Endothelial cell of umbilical vein (primary cell): Measurements from ENCODE around the gene C11orf65.

Experiments used
- EZH2 ChIP-seq: IDR thresholded peaks from 2 replicates; pipeline ENCODE4 v1.6.1; 2012; ENCODE audit warnings: borderline replicate concordance, low read depth, mild to moderate bottlenecking, moderate library complexity, low read length, inconsistent platforms; ENCODE audit not compliant: severe bottlenecking
- MYC ChIP-seq: IDR thresholded peaks from one replicate; pipeline ENCODE4 v1.6.1; 2011; ENCODE audit warnings: mild to moderate bottlenecking, low read depth, low read length
- POLR2A ChIP-seq: IDR thresholded peaks from 2 replicates; pipeline ENCODE4 v1.6.1; 2012; ENCODE audit warnings: low read depth, mild to moderate bottlenecking, control low read depth, low read length
- POLR2AphosphoS5 ChIP-seq: IDR thresholded peaks from 2 replicates; pipeline ENCODE4 v1.6.1; 2012; ENCODE audit warnings: low read depth, mild to moderate bottlenecking, control low read depth, low read length, moderate library complexity; ENCODE audit not compliant: insufficient read depth
- TF ChIP-seq, protein P1 (sequence below), 2 donors: IDR thresholded peaks; 1 replicate in 1 of 2; 2 replicates in 1 of 2; pipeline ENCODE4 v1.5.1; 2011; ENCODE audit warnings: low read length in 2 of 2, mild to moderate bottlenecking in 2 of 2, moderate library complexity in 2 of 2, control low read depth in 1 of 2, inconsistent platforms in 1 of 2, low read depth in 1 of 2; ENCODE audit not compliant: insufficient read depth in 1 of 2; ENCODE audit errors: extremely low read depth in 1 of 2

DNA sequence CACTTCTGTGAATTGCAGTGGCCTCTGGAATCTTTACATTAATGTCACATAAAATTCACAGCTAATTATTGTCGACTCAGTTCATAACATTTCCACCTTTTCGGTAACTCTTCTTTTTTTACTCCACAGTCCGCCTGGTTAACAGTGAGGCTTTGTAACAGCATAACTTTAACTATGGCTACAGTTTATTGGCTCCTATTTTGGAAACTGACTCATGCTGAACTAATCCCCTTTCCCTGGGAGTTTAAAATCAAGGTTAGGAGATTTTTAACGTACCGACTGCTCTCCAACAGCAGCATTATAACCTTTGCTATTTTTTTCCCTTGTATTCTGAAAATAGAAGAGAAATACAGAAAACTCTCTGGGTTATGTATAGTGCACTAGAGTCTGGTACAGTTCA, 34.1 kb upstream of the C11orf65 start:
- no peak for TF ChIP-seq EZH2
- no peak for TF ChIP-seq POLR2AphosphoS5
- TF ChIP-seq, protein P1, sequence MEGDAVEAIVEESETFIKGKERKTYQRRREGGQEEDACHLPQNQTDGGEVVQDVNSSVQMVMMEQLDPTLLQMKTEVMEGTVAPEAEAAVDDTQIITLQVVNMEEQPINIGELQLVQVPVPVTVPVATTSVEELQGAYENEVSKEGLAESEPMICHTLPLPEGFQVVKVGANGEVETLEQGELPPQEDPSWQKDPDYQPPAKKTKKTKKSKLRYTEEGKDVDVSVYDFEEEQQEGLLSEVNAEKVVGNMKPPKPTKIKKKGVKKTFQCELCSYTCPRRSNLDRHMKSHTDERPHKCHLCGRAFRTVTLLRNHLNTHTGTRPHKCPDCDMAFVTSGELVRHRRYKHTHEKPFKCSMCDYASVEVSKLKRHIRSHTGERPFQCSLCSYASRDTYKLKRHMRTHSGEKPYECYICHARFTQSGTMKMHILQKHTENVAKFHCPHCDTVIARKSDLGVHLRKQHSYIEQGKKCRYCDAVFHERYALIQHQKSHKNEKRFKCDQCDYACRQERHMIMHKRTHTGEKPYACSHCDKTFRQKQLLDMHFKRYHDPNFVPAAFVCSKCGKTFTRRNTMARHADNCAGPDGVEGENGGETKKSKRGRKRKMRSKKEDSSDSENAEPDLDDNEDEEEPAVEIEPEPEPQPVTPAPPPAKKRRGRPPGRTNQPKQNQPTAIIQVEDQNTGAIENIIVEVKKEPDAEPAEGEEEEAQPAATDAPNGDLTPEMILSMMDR (IDR thresholded peaks at IDR 0.05; ENCODE audit: extremely low read depth in 1 of 2, insufficient read depth in 1 of 2, low read depth in 1 of 2, low read length in 2 of 2), result no peak
- no peak for TF ChIP-seq POLR2A
- TF ChIP-seq MYC, result no peak
